OCI-M1 (cell line): ENCODE data around the gene TMEM237.
A peak's percentile ranks its signal among the peaks of the same experiment; 100 is the strongest.
"Not testable (repeated sequence)": the region's sequence is repeated elsewhere in the genome, so short reads cannot be mapped to it uniquely, and the experiment has no call there.

Source experiments
- DNase-seq: peaks from one replicate; lab custom pipeline; 2025; lab: John Stamatoyannopoulos, UW

Gene TMEM237, protein sequence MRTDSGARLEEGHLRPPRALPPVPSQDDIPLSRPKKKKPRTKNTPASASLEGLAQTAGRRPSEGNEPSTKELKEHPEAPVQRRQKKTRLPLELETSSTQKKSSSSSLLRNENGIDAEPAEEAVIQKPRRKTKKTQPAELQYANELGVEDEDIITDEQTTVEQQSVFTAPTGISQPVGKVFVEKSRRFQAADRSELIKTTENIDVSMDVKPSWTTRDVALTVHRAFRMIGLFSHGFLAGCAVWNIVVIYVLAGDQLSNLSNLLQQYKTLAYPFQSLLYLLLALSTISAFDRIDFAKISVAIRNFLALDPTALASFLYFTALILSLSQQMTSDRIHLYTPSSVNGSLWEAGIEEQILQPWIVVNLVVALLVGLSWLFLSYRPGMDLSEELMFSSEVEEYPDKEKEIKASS

DNA sequence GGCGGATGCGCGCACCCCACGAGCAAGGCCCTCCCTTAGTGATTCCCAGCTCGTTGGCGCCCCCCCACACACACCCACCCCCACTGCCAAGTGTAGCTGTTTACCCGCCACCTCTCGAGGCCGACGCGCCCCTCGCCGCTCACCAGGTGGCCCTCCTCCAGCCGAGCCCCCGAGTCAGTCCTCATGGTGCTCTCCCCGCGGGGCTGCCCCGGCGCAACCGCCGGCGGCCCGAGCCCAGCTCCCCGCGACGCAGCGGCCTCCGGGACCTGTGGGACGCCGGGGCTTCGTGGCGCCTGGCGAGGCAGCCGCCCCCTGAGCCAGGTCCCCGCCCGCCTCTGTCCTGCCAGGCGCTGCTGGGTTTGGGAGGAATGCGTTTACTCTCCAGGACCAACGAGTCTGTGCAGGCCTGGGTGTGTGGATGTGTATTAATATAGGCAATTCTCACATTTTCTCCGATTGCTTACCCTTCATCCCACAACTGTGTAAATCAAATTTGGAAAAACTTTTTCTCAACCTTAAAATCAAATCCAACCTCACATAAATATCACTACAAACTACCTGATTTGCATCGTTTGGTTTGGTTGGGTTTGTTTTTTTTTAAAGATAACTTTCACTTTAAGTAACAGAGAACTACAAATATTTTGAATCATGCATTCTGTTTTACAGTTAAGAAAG is at the start of gene TMEM237:
Gene TMEM237, minus strand, starts transcription at position 288 of the 675 bp plus-strand sequence. Its CDS starts 103 bp downstream, at position 185.
- DNase-seq, result no peak

DNA sequence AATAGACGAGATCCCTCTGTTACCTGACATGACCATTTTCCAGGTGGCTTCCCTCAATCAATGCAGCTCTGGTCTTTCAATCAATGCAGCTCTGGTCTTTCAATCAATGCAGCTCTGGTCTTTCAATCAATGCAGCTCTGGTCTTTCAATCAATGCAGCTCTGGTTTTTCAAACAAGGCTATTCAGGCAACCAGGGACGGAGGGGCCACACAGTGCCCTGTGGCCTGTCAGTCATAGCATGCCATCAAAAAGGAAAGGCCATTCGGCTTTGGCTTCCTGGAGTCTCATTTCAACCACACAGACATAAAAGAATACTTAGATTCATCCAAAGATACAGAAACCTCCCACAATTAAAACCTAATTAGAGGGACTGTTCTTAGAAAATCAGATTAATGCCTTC is 41.9 kb upstream of the TMEM237 start:
- no peak for DNase-seq

DNA sequence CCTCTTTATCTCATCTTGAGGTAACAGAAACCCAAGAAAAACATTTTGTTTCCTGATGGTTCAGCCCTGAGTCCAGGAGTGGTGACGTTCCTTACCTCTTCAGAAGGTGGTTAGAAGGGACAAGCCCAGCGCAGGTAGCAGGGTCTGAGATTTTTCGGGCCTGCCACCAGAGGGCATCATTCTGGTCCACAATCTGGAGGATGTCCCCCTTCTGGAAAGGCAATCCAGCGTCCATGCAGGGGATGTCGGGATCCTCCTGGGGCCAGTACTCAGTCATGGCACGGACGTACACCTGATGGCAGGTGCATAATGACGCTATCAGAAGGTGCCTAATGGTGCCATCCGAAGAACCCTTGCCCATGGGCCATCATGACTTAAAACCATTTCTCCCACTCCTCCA is 37.4 kb upstream of the TMEM237 start:
- DNase-seq, result peak; percentile 34

DNA sequence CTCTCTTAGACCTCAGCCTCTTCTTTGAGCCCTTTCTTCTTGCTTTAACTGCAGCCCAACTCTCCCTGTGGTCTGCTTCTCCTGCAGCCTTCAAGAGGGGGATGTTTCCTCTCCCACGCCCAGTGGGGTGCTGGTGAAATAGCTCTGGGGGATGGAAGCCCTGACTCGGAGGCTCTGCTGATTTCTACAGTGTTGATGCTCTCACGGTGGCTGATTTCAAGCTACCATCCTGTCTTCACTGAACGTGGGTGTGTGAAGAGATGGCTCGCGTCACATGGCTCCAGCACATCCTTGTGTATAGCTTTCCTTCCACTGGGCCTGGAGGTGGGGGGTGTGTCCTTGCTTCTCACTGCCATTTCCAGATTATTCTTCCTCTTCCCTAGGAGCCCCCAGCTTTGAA is 35.1 kb upstream of the TMEM237 start:
- no peak for DNase-seq

DNA sequence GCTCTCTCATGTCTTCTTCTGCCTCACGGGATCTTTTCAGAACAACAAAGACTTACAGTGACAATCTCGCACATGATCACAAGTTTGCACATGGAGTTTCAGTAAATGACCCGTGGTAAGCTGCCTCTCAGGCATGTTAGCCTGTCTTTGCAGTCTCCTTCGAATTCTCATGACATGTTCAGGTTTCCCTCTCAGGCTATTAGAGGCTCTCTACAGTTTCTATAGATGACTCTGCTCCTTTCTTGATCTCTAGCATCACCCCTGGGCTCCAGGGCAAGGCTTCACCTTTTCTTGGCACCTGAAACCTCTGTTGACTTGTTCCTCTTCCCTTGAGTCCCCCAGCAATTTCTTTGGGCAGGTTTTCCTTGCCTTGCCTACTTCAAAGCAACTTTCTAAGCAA is 32.2 kb upstream of the TMEM237 start:
- no peak for DNase-seq

DNA sequence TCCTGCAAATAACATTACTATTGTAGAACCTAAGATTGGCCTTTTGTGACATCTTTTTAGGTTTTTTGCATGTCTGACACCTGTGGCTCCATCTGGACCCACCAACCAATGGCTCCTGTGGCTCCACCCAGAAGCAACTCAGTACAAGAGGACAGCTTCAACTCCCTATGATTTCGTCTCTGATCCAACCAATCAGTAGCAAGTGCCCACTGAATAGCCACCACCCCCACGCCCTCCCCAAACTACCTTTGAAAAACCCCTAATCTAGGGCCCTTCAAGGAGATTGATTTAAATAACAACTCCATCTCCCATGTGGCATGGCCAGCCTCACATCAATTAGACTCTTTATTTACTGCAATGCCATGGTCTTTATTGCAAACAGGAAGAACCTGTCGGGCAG is 31.5 kb upstream of the TMEM237 start:
- no peak for DNase-seq

DNA sequence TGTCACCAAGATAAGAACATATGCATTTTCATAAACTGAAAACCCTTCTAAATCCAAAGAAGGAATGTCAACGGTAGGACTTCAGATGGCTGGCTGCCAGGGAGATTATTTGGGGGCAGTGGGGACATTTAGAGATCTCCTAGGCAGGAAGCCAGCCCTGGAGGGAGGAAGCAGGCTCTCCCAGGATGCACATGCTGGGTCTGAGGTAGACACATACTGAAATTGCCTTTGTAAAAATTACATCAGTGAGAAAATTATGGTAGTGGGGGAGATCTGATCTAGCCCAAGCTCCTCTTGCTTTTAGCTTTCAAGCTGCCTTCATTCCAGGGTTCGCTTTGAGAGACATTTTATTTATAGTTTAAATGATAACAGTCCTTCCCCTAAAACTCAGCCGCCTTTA is 31.0 kb upstream of the TMEM237 start:
- no peak for DNase-seq

DNA sequence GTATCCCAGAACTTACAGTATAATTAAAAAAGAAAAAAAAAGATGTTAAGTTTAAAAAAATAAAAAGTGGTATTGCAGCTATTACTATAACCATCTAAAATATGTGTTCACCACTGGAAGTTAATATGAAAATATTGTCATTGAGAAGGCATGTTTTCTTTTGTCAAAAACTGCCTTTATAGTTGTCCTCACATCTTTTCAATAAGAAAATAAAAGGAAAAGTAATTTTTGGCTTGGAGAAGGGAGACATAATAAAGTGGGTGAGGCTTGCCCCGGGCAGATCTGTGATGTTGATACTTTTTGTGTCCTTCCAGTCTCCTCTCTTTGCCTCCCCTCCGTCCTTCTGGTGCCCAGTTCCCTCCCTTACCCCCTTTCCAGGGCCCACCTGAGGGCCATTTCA is 30.2 kb upstream of the TMEM237 start:
- no peak for DNase-seq

DNA sequence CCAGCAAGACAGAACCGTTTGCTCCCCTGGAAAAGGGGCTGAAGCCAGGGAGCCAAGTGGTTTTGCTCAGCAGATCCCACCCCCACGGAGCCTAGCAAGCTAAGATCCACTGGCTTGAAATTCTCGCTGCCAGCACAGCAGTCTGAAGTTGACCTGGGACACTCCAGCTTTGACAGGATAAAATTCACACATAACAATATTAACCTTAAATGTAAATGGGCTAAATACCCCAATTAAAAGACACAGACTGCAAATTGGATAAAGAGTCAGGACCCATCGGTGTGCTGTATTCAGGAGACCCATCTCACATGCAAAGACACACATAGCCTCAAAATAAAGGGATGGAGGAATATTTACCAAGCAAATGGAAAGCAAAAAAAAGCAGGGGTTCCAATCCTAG is 27.9 kb upstream of the TMEM237 start:
- not testable (repeated sequence) for DNase-seq

DNA sequence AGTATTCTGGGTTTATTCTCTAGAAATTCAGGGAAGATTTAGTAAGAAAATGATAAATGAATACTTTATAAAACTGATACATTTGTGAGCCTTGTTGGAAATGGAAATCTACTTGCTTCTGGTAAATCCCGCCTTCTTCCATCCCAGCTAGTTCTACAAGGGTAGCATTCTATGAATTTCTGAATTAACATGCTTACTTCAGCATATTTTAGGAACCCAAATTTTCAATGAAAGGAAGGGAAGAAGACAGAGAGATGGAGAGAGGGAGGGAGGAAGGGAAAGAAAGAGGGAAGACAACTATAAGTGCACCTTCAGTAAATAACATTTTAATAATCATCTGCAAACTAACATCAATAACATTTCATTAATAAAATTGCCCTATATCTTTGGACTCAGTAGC is 26.6 kb upstream of the TMEM237 start:
- no peak for DNase-seq

DNA sequence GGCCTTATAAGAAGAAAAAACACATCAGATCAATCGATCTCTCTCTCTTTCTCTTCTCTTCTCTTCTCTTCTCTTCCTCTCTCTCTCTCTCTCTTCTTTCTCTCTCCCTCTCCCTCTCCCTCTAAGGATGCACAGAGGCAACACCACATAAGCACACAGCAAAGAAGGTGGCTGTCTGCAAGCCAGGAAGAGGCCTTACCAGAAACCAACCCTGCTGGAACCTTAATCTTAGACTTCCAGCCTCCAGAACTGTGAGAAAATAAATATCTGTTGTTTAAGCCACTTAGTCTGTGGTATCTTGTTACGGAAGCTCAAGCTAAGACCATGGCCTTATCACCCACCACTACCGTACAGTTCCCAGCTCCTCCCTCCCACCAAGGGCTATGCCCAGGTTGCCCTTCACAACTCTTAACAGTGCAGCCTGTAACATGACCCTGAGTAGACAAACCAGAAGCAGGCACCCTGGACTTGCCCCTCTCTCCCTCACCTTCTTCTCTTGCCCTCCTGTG is 25.2 kb upstream of the TMEM237 start:
- peak; percentile 13 for DNase-seq

DNA sequence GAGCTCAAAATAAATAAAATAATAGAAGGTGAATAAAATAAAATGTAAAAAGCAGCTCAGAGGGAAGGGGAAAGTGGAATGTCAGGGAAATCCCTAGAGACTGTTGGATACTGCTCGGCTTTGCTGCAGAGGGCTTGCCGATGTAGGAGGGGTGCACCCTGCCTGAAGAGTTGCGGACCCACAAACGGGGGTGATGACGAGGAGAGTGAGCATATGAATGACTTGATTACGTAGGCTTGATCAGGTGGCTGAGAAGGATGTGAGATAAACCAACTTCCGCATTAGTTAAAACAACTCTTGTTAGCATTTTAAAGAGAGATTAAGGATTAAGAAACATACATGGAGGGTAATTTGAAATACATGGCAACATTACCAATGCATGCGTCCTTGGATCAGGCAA is 21.0 kb upstream of the TMEM237 start:
- no peak for DNase-seq

DNA sequence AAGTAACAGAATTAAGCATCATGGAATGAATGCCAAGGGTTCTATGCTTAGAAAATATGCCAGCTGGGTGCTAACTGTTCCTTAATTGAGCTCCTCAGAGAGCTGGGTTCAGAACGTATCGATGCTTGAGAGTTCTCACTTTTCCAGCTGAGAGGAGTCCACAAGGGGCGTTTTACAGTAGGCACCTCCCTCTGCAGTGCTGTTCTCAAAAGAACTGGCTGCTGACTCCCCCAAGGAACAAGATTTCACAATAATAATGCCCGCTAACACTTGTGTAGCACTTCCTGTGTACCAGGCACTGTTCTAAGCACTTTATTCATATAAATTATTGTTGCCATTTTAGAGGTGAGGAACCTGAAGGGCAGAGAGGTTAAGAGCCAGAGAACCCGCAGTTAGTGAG is 18.1 kb upstream of the TMEM237 start:
- no peak for DNase-seq

DNA sequence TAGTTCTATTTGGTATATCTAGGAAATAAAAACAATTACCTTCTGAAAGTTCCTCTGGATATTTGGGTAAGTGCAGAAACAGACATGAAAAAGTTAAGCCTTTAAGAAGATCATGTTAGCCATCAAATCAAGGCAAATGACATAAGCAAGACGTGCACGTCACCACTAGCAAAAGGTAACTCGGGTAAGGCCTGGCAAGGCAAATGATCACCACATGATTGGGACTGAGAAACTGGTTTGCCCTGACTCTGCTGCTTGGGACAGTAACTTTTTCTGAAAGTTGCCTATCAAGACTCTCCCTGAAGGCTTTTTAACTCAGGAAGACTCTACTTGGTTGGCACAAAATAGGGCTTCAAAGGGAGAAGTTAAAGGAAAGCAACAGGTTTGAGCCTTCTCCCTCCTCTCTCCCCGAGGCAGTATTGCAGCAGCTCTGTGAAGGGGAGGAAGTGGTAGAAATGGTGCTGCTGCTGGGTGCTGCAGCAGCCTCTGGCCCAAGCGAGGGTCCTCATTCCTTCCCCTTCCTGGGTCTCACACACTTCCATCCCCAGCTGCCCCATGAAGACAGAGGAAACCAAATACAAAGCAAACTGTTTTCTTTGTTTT is 17.1 kb upstream of the TMEM237 start:
- peak; percentile 20 for DNase-seq

DNA sequence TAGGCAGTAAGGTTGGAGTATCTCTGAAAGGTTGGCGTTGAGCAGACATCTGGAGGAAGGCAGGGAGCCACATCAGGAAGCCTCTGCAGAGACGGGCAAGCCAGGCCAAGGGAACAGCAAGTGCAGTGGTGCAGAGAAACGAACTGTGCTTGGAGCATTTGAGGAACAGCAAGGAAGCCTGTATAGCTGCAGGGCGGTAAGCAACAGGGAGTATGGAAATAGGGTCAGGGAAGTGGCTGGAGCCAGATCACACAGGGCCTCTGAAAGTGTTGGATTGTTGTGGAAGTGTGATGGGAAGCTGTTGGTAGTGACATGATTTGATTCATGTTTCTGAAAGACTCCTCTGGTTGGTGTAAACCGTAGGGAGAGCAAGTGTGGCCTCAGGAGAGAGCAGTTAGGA is 13.4 kb upstream of the TMEM237 start:
- no peak for DNase-seq

DNA sequence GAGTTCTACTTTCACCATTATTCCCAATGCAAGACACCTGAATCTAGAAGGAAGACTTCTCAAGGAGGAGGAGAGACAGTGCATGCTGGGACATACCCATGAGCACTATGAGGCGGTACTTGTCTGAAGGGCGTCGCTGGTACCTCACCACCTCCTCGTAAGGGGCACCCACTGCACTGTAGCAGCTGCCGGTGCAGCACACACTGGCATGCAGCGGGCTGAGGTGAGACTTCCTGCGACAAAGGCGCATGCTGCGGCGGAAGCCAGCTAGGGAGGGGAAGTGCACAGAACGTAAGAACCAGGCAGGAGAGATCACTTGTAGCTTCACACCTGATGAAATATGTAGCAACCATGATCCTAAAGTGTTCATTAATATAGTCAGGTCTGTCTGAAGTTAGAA is 12.8 kb upstream of the TMEM237 start:
- no peak for DNase-seq

DNA sequence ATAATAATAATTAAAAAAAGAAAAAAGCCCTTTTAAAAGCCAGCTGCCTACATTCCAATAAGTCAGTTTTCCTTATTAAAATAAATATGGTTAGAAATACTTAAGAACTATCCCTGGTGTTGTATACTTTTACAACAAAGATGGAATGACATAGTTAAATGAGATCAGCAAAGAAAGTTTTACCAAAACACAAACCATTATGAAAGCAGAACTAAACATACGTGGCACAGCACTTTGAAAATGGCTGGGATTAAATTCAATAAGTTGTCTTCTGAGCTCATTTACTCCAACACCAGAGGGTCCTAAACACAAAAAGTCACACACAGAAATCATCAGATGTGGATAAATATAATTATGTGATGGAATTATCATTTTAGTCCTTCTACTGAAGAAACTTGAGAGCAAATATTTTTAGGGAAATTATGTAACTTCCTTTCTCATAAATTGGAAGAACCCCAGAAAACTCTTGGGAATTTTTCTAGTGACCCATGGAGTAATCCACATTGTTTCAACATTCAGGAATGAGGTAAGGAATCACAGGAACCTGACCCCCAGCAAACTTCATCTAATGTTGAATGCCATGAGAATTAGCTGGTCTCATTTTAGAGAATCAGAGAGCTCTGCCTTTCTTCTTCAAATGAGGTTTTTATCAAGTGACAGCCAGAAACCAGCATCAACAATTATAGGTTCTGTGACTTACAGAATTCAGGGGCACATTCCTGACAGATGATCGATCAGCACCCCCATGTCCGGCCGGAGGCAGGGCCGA is 11.5 kb upstream of the TMEM237 start:
- no peak for DNase-seq

DNA sequence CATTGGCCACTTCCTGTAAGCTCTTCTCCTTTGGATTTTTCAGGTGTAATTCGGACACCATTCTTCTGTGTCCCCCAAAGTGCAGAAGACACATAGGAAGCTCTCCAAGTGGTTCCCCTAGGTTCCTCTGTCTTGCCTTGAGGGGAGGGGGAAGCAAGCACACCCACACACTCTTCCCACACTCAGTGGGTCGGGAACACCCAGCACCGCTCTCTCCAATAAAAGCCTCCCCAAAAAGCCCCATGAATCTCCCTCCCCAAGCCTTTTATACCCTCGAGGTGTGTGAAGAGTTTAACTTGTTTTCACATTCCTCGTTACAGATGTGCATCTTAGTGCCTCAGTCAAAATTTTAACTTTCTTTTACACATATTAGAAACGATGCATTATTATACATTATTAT is 9.9 kb upstream of the TMEM237 start:
- DNase-seq, result no peak

DNA sequence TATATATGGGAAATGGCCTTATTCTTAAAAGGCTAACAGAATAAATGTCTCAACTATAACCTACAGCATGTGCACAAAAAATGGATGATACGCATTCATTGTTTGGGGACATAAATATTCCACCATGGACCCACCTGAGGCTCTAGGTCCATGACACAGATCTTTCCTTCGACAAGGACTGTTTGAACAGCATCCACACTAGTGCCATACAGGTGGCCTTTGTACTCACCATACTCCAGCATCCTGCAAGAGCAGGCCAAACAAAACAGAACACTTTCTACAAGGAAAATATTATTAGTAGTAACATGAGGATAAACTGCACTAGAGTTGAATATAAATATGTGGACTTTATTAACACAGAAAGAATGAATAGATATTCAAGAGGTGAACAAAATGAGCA is 6.1 kb upstream of the TMEM237 start:
- DNase-seq, result no peak

DNA sequence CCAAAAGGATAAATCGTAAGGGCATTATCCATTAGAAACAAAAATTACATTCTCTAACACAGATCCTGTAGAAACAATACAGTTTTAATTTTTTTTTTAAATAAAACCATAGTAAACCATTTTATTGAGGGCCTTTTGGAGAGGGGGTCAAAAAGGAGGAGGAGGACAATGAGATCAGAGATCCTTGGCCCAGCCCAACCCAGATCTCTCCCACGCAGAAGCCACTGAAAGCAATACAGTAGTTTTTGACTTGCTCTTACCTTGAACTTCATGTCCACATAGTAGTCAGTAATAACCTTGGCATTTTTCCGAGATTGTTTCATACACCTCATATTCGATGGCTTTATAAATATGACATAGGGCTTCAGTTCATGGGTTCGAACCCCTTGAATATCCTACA is 4.1 kb upstream of the TMEM237 start:
- peak; percentile 11 for DNase-seq

DNA sequence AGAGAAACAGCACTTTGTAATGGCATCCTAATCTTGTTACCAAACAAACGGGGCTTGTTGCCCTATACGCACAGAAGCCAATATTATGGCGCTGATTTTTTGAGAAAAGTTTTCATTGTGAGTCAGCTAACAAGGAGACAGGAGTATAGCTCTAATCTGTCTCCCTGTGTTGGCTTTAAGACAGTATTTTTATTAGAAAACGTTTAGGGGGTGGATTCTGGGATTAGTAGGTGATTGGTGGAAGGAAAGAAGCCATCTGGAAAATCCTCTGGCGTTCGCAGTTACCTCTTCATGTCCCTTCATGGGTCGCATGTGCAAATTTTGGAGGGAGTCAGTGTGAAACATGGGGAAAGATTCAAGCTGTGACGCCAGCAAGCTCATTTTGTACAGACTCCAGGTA is 698 bp upstream of the TMEM237 start:
- DNase-seq, result no peak

DNA sequence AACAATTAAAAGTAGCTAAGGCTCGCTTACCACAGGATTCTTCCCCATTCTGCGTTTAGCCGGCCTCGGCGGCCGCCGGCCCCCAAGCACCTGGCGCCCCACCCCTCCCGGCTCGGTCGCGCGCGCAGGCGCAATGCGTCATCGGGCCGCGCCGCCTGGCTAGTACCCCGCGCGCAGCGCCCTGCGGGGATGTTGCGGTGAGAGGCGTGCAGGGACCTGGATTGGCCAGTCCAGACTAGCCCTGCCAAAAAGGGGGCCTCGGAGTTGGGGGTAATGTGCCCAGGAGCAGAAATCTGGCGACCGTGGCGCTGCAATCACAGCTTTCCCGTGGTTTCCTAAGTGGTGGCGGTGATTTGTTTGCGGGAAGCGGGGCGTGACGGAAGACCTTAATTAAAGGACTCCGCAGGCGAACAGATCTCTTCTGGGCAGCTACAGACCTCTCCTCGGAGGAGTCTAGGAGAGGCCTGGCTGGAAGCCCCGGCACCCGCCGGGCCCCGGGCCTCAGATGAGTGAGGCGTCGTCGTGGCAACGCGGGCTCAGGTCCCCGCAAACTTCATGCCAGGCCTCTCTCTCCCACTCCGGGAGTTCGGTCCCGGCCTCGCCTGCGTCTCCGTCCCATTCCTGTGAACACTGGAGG is 606 bp downstream of the TMEM237 start:
- peak; percentile 87 for DNase-seq
